HCT116 (cell line): Measurements from ENCODE around the gene ARRDC5. TPM values are rescaled to one million over a fixed set of nuclear protein-coding genes. Genes with fewer than 3 reads are reported as not detected.
"Not testable (repeated sequence)": the region's sequence is repeated elsewhere in the genome, so short reads cannot be mapped to it uniquely, and the experiment has no call there.

Source experiments
- ATAC-seq: fragments of 200-7000 bp; cut with Tn5 transposase; 2 replicates; pipeline ENCODE4 v1.9.1; 2020; ENCODE audit warnings: mild to moderate bottlenecking, moderate library complexity
- BruUV-seq: library from RNA; stranded (reverse); fragments of 400-500 nt; replicated peaks from 2 replicates; lab custom pipeline; 2021; lab: Mats Ljungman, UMichigan
- CTCF ChIA-PET: fragments of 300-600 bp; sonication (Branson Sonifier 250); formaldehyde crosslinking; loops from one replicate; lab custom pipeline; 2021; ENCODE audit warnings: antibody characterized with exemption; lab: Charles Lee
- POLR2A ChIA-PET: fragments of 300-600, 350-600 bp; sonication (Branson Sonifier 250); formaldehyde crosslinking; loops from one replicate; lab custom pipeline; 2021; ENCODE audit warnings: antibody characterized with exemption; lab: Charles Lee
- RAD21 ChIA-PET, 2 experiments: fragments of 300-600 bp; sonication (Branson Sonifier 250); formaldehyde crosslinking; loops; one replicate each; lab custom pipeline; 2023; ENCODE audit warnings: low total read pairs in 2 of 2; ENCODE audit not compliant: uncharacterized antibody in 2 of 2, unreplicated experiment in 2 of 2, low non-redundant PET in 1 of 2; lab: Charles Lee
- DNase-seq: peaks from one replicate; pipeline ENCODE4 v3.0.0-alpha.2; 2010; ENCODE audit warnings: low read depth, low spot score
- H2AFZ ChIP-seq: fragments of 200-600 bp; shearing (Covaris generic), sonication (generic); 2 replicates; pipeline ENCODE4 v1.6.1; 2017; ENCODE audit warnings: low read depth, mixed run types, mixed read lengths, antibody characterized with exemption, low read length; ENCODE audit not compliant: poor library complexity, severe bottlenecking
- H3K27ac ChIP-seq: 2 replicates; pipeline ENCODE4 v1.5.1; 2012; ENCODE audit warnings: low read depth, low read length
- H3K27me3 ChIP-seq: fragments of 200-600 bp; sonication (generic); 2 replicates; pipeline ENCODE4 v1.6.1; 2016; ENCODE audit warnings: mixed run types, low read length, mixed read lengths; ENCODE audit not compliant: insufficient read depth
- H3K36me3 ChIP-seq, 2 experiments: fragments of 200-500 bp in 1 of 2; fragments of 200-600 bp in 1 of 2; sonication (Bioruptor generic) in 1 of 2; sonication (generic) in 1 of 2; 2 replicates each; pipeline versions ENCODE4 v1.5.1 to v1.6.1; 2014 to 2016; ENCODE audit warnings: low read length in 2 of 2, inconsistent platforms in 1 of 2, mixed read lengths in 1 of 2, mixed run types in 1 of 2; ENCODE audit not compliant: insufficient read depth in 2 of 2, control insufficient read depth in 1 of 2
- H3K4me1 ChIP-seq, 2 experiments: fragments of 200-600 bp in 1 of 2; sonication (generic) in 1 of 2; 2 replicates each; pipeline versions ENCODE4 v1.5.1 to v1.6.1; 2012 to 2017; ENCODE audit warnings: low read length in 2 of 2, inconsistent platforms in 1 of 2, mild to moderate bottlenecking in 1 of 2, mixed read lengths in 1 of 2, mixed run types in 1 of 2, moderate library complexity in 1 of 2; ENCODE audit not compliant: insufficient read depth in 2 of 2, control insufficient read depth in 1 of 2
- H3K4me2 ChIP-seq: fragments of 200-600 bp; sonication (generic); 2 replicates; pipeline ENCODE4 v1.6.1; 2017; ENCODE audit warnings: mixed run types, low read length, mixed read lengths
- H3K4me3 ChIP-seq, 2 experiments: fragments of 200-600 bp in 1 of 2; sonication (generic) in 1 of 2; replicated peaks in 1 of 2; 2 replicates each; pipeline ENCODE4 v1.5.1; 2011 to 2016; ENCODE audit warnings: low read length in 2 of 2, control low read depth in 1 of 2, low read depth in 1 of 2, mild to moderate bottlenecking in 1 of 2, mixed read lengths in 1 of 2, mixed run types in 1 of 2
- H3K79me2 ChIP-seq: fragments of 200-600 bp; sonication (generic); 2 replicates; pipeline ENCODE4 v1.6.1; 2017; ENCODE audit warnings: mild to moderate bottlenecking, mixed run types, low read length, moderate library complexity, mixed read lengths; ENCODE audit not compliant: insufficient read depth
- H3K9ac ChIP-seq: fragments of 200-600 bp; sonication (generic); 2 replicates; pipeline ENCODE4 v1.6.1; 2016; ENCODE audit warnings: low read length, mixed read lengths
- H3K9me2 ChIP-seq: fragments of 200-600 bp; sonication (generic), shearing (Covaris generic); 2 replicates; pipeline ENCODE4 v1.6.1; 2017; ENCODE audit warnings: mixed run types, mild to moderate bottlenecking, moderate library complexity; ENCODE audit not compliant: insufficient read depth
- H3K9me3 ChIP-seq, 2 experiments: fragments of 200-500 bp in 1 of 2; fragments of 200-600 bp in 1 of 2; sonication (Bioruptor generic) in 1 of 2; sonication (generic) in 1 of 2; 2 replicates each; pipeline ENCODE4 v1.6.1; 2014 to 2017; ENCODE audit warnings: low read length in 2 of 2, mixed read lengths in 2 of 2, inconsistent platforms in 1 of 2, low read depth in 1 of 2, mild to moderate bottlenecking in 1 of 2, mixed run types in 1 of 2, moderate library complexity in 1 of 2; ENCODE audit not compliant: control insufficient read depth in 1 of 2, insufficient read depth in 1 of 2
- H4K20me1 ChIP-seq: fragments of 200-600 bp; sonication (generic), shearing (Covaris generic); 2 replicates; pipeline ENCODE4 v1.6.1; 2017; ENCODE audit warnings: mixed run types, mild to moderate bottlenecking, moderate library complexity; ENCODE audit not compliant: insufficient read depth
- ATF3 ChIP-seq: IDR thresholded peaks from 2 replicates; pipeline ENCODE4 v1.6.1; 2012
- CBX3 ChIP-seq: IDR thresholded peaks from 2 replicates; pipeline ENCODE4 v1.6.1; 2012; ENCODE audit warnings: low read depth
- CEBPB ChIP-seq: IDR thresholded peaks from 2 replicates; pipeline ENCODE4 v1.6.1; 2012; ENCODE audit warnings: low read depth
- EGR1 ChIP-seq: IDR thresholded peaks from 2 replicates; pipeline ENCODE4 v1.6.1; 2012; ENCODE audit warnings: low read depth
- ELF1 ChIP-seq: IDR thresholded peaks from 2 replicates; pipeline ENCODE4 v1.6.1; 2012; ENCODE audit warnings: low read depth, borderline replicate concordance
- EZH2phosphoT487 ChIP-seq: fragments of 200-600 bp; IDR thresholded peaks from 2 replicates; pipeline ENCODE4 v1.6.1; 2018; ENCODE audit warnings: antibody characterized with exemption, borderline replicate concordance
- POLR2A ChIP-seq: IDR thresholded peaks from 2 replicates; pipeline ENCODE4 v1.7.0; 2011; ENCODE audit warnings: borderline replicate concordance; ENCODE audit not compliant: insufficient read depth, insufficient read length; ENCODE audit errors: extremely low read depth
- POLR2AphosphoS5 ChIP-seq: IDR thresholded peaks from 2 replicates; pipeline ENCODE4 v1.6.1; 2011; ENCODE audit warnings: mild to moderate bottlenecking, low read depth, low read length, moderate library complexity
- YY1 ChIP-seq: IDR thresholded peaks from 2 replicates; pipeline ENCODE4 v1.6.1; 2011; ENCODE audit warnings: low read length, low read depth, moderate library complexity, mild to moderate bottlenecking; ENCODE audit not compliant: insufficient replicate concordance; ENCODE audit errors: extremely low read depth
- ZBTB33 ChIP-seq: IDR thresholded peaks from 2 replicates; pipeline ENCODE4 v1.6.1; 2011; ENCODE audit warnings: mild to moderate bottlenecking, low read length, moderate library complexity; ENCODE audit not compliant: insufficient replicate concordance; ENCODE audit errors: extremely low read depth
- ZFX ChIP-seq: fragments of 450-650 bp; IDR thresholded peaks from 2 replicates; pipeline ENCODE4 v1.6.1; 2017
- intact Hi-C: fragments of 100-400 bp; cut with micrococcal nuclease; formaldehyde crosslinking; loops from 2 replicates; pipeline ENCODE4 v1.10.0; 2022
- total RNA-seq: library from RNA; stranded (reverse); gene quantifications from one replicate; pipeline ENCODE4 v1.2.1, GENCODE V29; 2021; ENCODE audit not compliant: unreplicated experiment

ARRDC5 gene
- total RNA-seq, 1 experiment from 2014 or later = not detected

- RAD21 ChIA-PET = no interaction called here
- DNase-seq = no peak
- intact Hi-C loops = no loop called here
- H3K36me3 ChIP-seq = no peaks in the 10 kb centered on the region
- peaks cover 8 to 16% of the 10 kb centered on the region in 2 experiments for H3K4me1 ChIP-seq
- CTCF ChIA-PET = no interaction called here
- H3K9ac ChIP-seq = no peak overlapping the region
- no peaks in the 10 kb centered on the region for H3K9me3 ChIP-seq
- H4K20me1 ChIP-seq = no peaks in the 10 kb centered on the region
- H3K4me3 ChIP-seq = no peak overlapping the region
- H3K4me2 ChIP-seq = no peak overlapping the region
- no peaks in the 10 kb centered on the region for H3K27me3 ChIP-seq
- no peak overlapping the region for H3K27ac ChIP-seq
- no peaks in the 10 kb centered on the region for H3K9me2 ChIP-seq
- H2AFZ ChIP-seq = no peak overlapping the region
- BruUV-seq = no TSS peak
- no peak for TF ChIP-seq CBX3
- no peak for TF ChIP-seq CEBPB
- no peak for TF ChIP-seq ATF3
- no peak for TF ChIP-seq EGR1
- no peak for TF ChIP-seq ELF1
- TF ChIP-seq EZH2phosphoT487 = no peak
- TF ChIP-seq POLR2AphosphoS5 = no peak
- TF ChIP-seq POLR2A = no peak
- no peak for TF ChIP-seq YY1
- no peak for TF ChIP-seq ZFX
- no peak for TF ChIP-seq ZBTB33
- ATAC-seq = no peak
- POLR2A ChIA-PET = interaction anchor here (0.7 kb wide), 1 partner anchor 9 kb away, joined by 3 read pairs; no protein-coding TSS in a partner anchor
- H3K79me2 ChIP-seq = no peaks in the 10 kb centered on the region
Measured at GRCh38 chr19:4904481-4904880, 1.8 kb upstream of the ARRDC5 start.

GRCh38 chr19:4900879-4901278, 1.8 kb downstream of the ARRDC5 start:
- H2AFZ ChIP-seq, H3K9ac ChIP-seq, H3K9me2 ChIP-seq, DNase-seq, ATAC-seq, RAD21 ChIA-PET, H3K27me3 ChIP-seq, POLR2A ChIA-PET, H3K4me3 ChIP-seq, H4K20me1 ChIP-seq, H3K79me2 ChIP-seq, H3K9me3 ChIP-seq, CTCF ChIA-PET, BruUV-seq, H3K27ac ChIP-seq, H3K36me3 ChIP-seq, intact Hi-C loops, H3K4me2 ChIP-seq: not testable (repeated sequence)
- peaks cover 7 to 17% of the 10 kb centered on the region in 2 experiments for H3K4me1 ChIP-seq
